Thoracic aorta (tissue), 2 donors: ENCODE results near the gene PLA2R1. TPM values are rescaled to one million over a fixed set of nuclear protein-coding genes. Genes with fewer than 3 reads are reported as not detected.

Experiments
- ATAC-seq: fragments of 150-250 bp; one replicate; pipeline ENCODE4 v1.8.0; 2017; ENCODE audit warnings: low read depth; ENCODE audit not compliant: insufficient number of reproducible peaks, low FRiP score
- DNase-seq: peaks from one replicate; pipeline ENCODE4 v3.0.0-alpha.2; 2020; ENCODE audit warnings: low spot score
- H3K27ac ChIP-seq, 2 donors: fragments of 200-600 bp; sonication (generic); 1 replicate in 1 of 2; 2 replicates in 1 of 2; pipeline ENCODE4 v1.5.1; 2016; ENCODE audit warnings: mild to moderate bottlenecking in 2 of 2, moderate library complexity in 2 of 2
- H3K27me3 ChIP-seq: fragments of 200-600 bp; sonication (generic); replicated peaks from 2 replicates; pipeline ENCODE4 v1.6.0; 2016; ENCODE audit warnings: mild to moderate bottlenecking; ENCODE audit not compliant: insufficient read depth
- H3K36me3 ChIP-seq: fragments of 200-600 bp; sonication (generic); one replicate; pipeline ENCODE4 v1.5.1; 2016
- H3K4me1 ChIP-seq, 2 donors: fragments of 200-600 bp; sonication (generic); 1 replicate in 1 of 2; 2 replicates in 1 of 2; pipeline versions ENCODE4 v1.5.1 to v1.6.0; 2016; ENCODE audit warnings: low read depth in 2 of 2, mild to moderate bottlenecking in 1 of 2; ENCODE audit not compliant: control insufficient read depth in 1 of 2
- H3K4me3 ChIP-seq: fragments of 200-600 bp; sonication (generic); 2 replicates; pipeline ENCODE4 v1.5.1; 2016; ENCODE audit warnings: mild to moderate bottlenecking
- H3K9me3 ChIP-seq: fragments of 200-600 bp; sonication (generic); 2 replicates; pipeline ENCODE4 v1.5.1; 2016
- total RNA-seq, 2 donors: library from RNA; depleted of rRNA; stranded (reverse); fragments of >200 nt; gene quantifications; one replicate each; pipeline versions ENCODE4 v1.1.0 to v1.2.3, GENCODE V29; 2016
- TF ChIP-seq, protein P1 (sequence below): fragments of 200-600 bp; sonication (generic); IDR thresholded peaks from one replicate; pipeline ENCODE4 v1.5.1; 2019; ENCODE audit warnings: antibody characterized with exemption

PLA2R1 gene
- total RNA-seq, 2 donors from 2014 or later, result 28.3 to 28.7 TPM

DNA sequence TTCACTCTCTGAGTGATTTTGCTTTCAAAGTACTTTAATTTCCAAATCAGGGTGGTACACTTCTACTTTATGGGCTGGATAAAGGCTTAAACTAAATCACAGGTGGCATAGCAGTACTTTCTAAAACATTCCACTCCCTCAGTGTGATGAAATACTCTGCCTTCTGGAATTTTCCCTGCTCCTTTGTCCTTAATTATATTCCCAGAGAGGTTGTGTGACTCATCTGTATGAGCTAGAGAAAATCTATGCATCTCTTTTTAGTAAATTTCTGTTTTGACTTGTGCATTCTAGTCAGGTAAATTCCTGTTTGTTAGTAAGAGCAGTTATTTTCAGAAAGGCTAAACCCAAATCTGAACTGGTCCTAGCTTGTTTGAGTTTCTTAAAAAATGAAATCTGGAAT is 29.0 kb upstream of the PLA2R1 start:
- Histone ChIP-seq H3K27me3 (no peaks in the 10 kb centered on the region), H3K4me3 (no peak overlapping the region), H3K9me3 (peaks cover 50% of the 10 kb centered on the region), H3K36me3 (no peaks in the 10 kb centered on the region), H3K27ac (no peak overlapping the region), H3K4me1 (no peaks in the 10 kb centered on the region)
- TF ChIP-seq, protein P1, sequence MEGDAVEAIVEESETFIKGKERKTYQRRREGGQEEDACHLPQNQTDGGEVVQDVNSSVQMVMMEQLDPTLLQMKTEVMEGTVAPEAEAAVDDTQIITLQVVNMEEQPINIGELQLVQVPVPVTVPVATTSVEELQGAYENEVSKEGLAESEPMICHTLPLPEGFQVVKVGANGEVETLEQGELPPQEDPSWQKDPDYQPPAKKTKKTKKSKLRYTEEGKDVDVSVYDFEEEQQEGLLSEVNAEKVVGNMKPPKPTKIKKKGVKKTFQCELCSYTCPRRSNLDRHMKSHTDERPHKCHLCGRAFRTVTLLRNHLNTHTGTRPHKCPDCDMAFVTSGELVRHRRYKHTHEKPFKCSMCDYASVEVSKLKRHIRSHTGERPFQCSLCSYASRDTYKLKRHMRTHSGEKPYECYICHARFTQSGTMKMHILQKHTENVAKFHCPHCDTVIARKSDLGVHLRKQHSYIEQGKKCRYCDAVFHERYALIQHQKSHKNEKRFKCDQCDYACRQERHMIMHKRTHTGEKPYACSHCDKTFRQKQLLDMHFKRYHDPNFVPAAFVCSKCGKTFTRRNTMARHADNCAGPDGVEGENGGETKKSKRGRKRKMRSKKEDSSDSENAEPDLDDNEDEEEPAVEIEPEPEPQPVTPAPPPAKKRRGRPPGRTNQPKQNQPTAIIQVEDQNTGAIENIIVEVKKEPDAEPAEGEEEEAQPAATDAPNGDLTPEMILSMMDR, result no peak
- ATAC-seq, result no peak
- no peak for DNase-seq

DNA sequence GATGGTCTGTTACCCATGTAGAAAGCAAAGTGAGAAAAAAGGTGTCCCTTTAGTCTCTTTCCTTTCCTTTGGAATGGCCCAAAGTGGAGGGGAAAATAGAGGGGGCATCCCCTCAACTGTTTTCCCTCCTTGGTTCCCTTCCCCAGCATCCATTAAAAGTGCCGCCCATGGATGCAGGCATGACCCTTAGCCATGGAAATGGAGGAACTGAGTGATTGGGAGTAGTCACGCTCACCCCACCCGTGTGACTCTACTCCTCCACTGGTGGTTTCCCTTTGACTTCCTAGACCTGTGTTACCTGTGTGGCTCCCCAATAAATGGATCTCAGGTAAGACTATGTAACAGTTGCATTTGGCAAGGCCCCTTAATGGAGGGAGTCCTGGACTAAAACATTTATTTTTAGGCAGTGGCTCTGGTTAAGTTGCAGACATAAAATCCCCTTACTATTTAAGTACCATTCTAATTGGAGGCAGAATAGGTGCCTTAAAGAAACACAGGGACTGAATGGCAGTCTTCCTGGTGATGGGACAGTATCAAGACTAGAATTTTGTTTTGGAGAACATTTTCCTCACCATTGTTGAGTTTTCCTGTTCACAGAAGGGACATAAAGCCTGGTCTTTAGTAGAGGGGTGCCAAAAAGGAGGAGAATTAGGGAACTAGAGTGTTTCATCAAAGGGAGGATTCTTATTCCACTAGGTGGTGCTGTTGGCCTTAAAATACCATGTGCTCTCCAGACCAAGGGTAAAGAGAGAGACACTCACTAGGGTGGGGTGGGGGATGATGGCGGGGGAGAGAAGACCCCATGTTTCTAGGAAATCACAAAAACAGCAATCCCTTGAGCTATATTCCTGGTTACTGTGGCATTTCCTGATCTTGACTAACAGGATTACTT is 25.7 kb upstream of the PLA2R1 start:
- ATAC-seq, result no peak
- no peaks in the 10 kb centered on the region for H3K27me3 ChIP-seq

DNA sequence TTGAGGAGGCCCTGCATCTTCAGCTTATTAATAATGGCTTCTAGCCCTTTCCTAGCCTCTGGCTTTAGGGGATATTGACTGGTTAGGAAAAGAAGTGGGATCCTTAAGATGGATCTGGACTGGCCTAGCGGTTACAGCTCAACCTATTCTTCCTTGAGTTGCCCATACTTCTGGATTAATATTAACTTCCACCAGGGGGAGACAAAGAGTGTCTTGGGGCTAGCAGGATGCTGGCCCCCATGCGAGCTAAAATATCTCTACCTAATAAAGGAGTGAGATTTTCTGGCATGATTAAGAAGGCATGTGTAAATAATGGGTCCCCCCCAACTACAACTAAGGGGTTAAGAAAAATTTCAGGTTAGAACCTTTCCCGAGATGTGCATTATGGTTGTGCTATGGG is 23.2 kb upstream of the PLA2R1 start:
- Histone ChIP-seq H3K4me1 (no peaks in the 10 kb centered on the region), H3K27me3 (no peaks in the 10 kb centered on the region), H3K36me3 (no peaks in the 10 kb centered on the region), H3K9me3 (peaks cover 60% of the 10 kb centered on the region), H3K4me3 (no peak overlapping the region), H3K27ac (no peak overlapping the region)
- no peak for DNase-seq
- TF ChIP-seq, protein P1, result no peak
- no peak for ATAC-seq

More for the DNA sequence above, 25.7 kb upstream of the PLA2R1 start:
- Histone ChIP-seq H3K27ac (no peak overlapping the region), H3K9me3 (peaks cover 62% of the 10 kb centered on the region), H3K4me1 (no peaks in the 10 kb centered on the region), H3K4me3 (no peak overlapping the region), H3K36me3 (no peaks in the 10 kb centered on the region)
- DNase-seq, result no peak
- TF ChIP-seq, protein P1, result no peak

DNA sequence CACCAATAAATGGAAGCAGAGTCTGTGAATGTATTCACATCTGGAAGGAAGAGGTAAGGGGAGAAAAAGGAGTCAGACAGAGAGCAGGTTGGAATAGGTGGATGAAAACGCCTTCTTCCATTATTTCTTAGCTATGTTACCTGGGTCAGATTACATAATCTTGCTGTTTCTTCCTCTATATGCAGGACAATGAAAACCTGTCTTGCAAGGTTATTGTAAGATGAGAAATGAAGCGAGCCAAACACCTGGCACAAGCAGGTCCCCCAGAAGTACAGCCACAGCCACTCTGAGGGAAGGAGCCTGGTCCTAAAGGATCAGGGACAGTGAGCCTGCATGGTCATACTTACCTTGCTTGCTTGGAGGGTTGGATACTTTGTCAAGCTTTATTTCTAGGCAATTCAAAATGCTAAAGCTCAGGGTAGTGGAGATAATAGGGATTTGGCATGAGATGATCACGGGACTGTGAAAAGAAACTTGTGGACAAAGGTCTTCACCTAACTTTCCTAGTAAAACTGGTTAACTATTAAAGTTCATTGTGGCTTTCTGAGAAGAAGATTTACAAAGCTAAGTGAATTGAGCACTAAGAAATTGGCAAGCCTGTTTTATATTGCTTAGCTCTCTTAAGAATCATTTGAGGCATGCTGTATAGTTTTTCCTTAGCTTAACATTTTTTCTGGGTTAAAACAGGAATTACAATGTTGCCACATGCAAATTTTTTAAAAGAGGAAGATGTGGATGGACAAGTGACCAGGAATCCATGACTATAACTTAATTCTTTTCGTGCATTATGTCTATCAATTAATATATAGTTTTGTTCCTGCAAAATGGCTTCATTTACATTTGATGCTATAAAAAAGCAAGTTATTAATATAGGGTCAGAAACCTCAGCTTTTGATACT is 15.7 kb upstream of the PLA2R1 start:
- no peaks in the 10 kb centered on the region for H3K36me3 ChIP-seq
- DNase-seq (no peak), ATAC-seq (no peak)
- H3K9me3 ChIP-seq, result no peaks in the 10 kb centered on the region
- no peak overlapping the region for H3K27ac ChIP-seq
- H3K27me3 ChIP-seq, result no peaks in the 10 kb centered on the region
- H3K4me3 ChIP-seq, result no peak overlapping the region
- TF ChIP-seq, protein P1, result no peak
- H3K4me1 ChIP-seq, result peaks cover 6 to 14% of the 10 kb centered on the region in 2 donors

DNA sequence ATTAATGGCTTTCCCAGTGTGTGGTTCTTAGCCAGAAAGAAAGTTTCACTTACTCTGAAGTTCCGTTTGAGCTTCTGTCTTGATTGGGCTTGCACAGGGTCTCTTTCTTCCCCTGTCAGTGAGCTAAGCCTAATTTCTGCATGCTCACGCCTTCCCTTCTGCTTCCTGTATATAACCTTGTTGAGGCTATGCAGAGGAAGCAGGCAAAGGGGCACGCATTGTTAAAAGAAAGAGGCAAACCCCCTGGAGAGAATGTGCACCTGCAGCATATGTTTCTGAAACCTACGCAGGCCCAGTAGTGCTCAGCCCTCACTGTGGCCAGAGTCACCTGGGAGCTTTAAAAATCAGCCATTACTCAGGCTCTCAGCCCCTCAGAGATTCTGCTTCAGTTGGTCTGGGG is 14.5 kb upstream of the PLA2R1 start:
- no peak for ATAC-seq
- Histone ChIP-seq H3K4me3 (no peak overlapping the region), H3K4me1 (peaks cover 6 to 14% of the 10 kb centered on the region in 2 donors), H3K27ac (no peak overlapping the region), H3K36me3 (no peaks in the 10 kb centered on the region), H3K27me3 (no peaks in the 10 kb centered on the region), H3K9me3 (no peaks in the 10 kb centered on the region)
- no peak for DNase-seq
- TF ChIP-seq, protein P1, result no peak
